Lung (tissue), 12 donors: ENCODE measurements around the gene PSME2. TPM values are rescaled to one million over a fixed set of nuclear protein-coding genes. Genes with fewer than 3 reads are reported as not detected.

ENCODE experiments used
- ATAC-seq: fragments of 200-7000 bp; cut with Tn5 transposase; one replicate; pipeline ENCODE4 v1.9.1; 2020; ENCODE audit warnings: moderate number of reproducible peaks; ENCODE audit not compliant: insufficient read depth, low FRiP score
- DNase-seq, 3 donors: peaks; one replicate each; pipeline ENCODE4 v3.0.0-alpha.2; 2013 to 2017
- H3K27ac ChIP-seq, 2 donors: one replicate each; pipeline ENCODE4 v1.5.1; 2013; ENCODE audit warnings: mild to moderate bottlenecking in 2 of 2, moderate library complexity in 2 of 2, control low read depth in 1 of 2, inconsistent platforms in 1 of 2, low read depth in 1 of 2, low read length in 1 of 2
- H3K27me3 ChIP-seq, 3 donors: one replicate each; pipeline ENCODE4 v1.5.1; 2013; ENCODE audit warnings: low read length in 2 of 3; ENCODE audit not compliant: control insufficient read depth in 3 of 3, insufficient read depth in 3 of 3
- H3K36me3 ChIP-seq, 4 donors: one replicate each; pipeline ENCODE4 v1.5.1; 2013; ENCODE audit warnings: low read length in 4 of 4, mild to moderate bottlenecking in 1 of 4, moderate library complexity in 1 of 4; ENCODE audit not compliant: control insufficient read depth in 4 of 4, insufficient read depth in 4 of 4
- H3K4me1 ChIP-seq, 5 donors: one replicate each; pipeline ENCODE4 v1.5.1; 2013; ENCODE audit warnings: low read length in 5 of 5, mild to moderate bottlenecking in 2 of 5, moderate library complexity in 1 of 5; ENCODE audit not compliant: control insufficient read depth in 5 of 5, insufficient read depth in 5 of 5
- H3K4me3 ChIP-seq: one replicate; pipeline ENCODE4 v1.5.1; 2013; ENCODE audit warnings: mild to moderate bottlenecking, control low read depth, moderate library complexity
- H3K9ac ChIP-seq, 2 donors: one replicate each; pipeline ENCODE4 v1.5.1; 2013; ENCODE audit warnings: low read length in 2 of 2, control low read depth in 1 of 2; ENCODE audit not compliant: insufficient read depth in 1 of 2
- H3K9me3 ChIP-seq, 4 donors: one replicate each; pipeline ENCODE4 v1.5.1; 2013; ENCODE audit warnings: low read length in 3 of 4, mild to moderate bottlenecking in 1 of 4, moderate library complexity in 1 of 4; ENCODE audit not compliant: control insufficient read depth in 4 of 4, insufficient read depth in 3 of 4
- WGBS, 2 donors: extraction: QIAGEN DNeasy Blood & Tissue Kit; methylation state at CpG; one replicate each; pipeline ENCODE4 v1.1.7; 2013; 5-methylcytosine and 5-hydroxymethylcytosine counted together
- polyA plus RNA-seq, 2 donors: library from polyadenylated mRNA; stranded (reverse); fragments of 200-250 nt; gene quantifications; one replicate each; pipeline ENCODE4 v1.2.1, GENCODE V29; 2013
- total RNA-seq, 2 donors: library from RNA; depleted of rRNA in 1 of 2; stranded (reverse); fragments of >200 nt in 1 of 2; gene quantifications; one replicate each; pipeline ENCODE4 v1.2.1, GENCODE V29; 2014 to 2021
- TF ChIP-seq, protein P1 (sequence below): IDR thresholded peaks from 2 replicates; pipeline ENCODE4 v1.5.1; 2012; ENCODE audit warnings: mild to moderate bottlenecking; ENCODE audit errors: control extremely low read depth, extremely low read depth
- donor health status: control.
- donor health status: control.
- donor health status: Bipolar disorder and iron deficiency.
- donor health status: healthy.
- donor health status: DM: yes; HTN: yes; CAD: no.

Gene PSME2
- total and polyA plus RNA-seq, 4 donors: 89.1 to 328 (median 230) TPM

GRCh38 chr14:24145219-24145618, 1.2 kb downstream of the PSME2 start:
- peaks cover 8 to 30% (median 11%) of the 10 kb centered on the region in 5 donors for H3K4me1 ChIP-seq
- ATAC-seq (no peak), DNase-seq (no peak)
- H3K27ac ChIP-seq: no peak overlapping the region
- H3K9me3 ChIP-seq: no peaks in the 10 kb centered on the region
- no peak overlapping the region for H3K9ac ChIP-seq
- H3K4me3 ChIP-seq: no peak overlapping the region
- peaks cover 3 to 28% (median 17%) of the 10 kb centered on the region in 4 donors for H3K36me3 ChIP-seq
- WGBS, 2 donors: 91 to 100% methylated on average over 2 of the region's 2 CpGs
- H3K27me3 ChIP-seq: no peaks in the 10 kb centered on the region
- TF ChIP-seq, protein P1, sequence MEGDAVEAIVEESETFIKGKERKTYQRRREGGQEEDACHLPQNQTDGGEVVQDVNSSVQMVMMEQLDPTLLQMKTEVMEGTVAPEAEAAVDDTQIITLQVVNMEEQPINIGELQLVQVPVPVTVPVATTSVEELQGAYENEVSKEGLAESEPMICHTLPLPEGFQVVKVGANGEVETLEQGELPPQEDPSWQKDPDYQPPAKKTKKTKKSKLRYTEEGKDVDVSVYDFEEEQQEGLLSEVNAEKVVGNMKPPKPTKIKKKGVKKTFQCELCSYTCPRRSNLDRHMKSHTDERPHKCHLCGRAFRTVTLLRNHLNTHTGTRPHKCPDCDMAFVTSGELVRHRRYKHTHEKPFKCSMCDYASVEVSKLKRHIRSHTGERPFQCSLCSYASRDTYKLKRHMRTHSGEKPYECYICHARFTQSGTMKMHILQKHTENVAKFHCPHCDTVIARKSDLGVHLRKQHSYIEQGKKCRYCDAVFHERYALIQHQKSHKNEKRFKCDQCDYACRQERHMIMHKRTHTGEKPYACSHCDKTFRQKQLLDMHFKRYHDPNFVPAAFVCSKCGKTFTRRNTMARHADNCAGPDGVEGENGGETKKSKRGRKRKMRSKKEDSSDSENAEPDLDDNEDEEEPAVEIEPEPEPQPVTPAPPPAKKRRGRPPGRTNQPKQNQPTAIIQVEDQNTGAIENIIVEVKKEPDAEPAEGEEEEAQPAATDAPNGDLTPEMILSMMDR: no peak

GRCh38 chr14:24144451-24144850, 2.0 kb downstream of the PSME2 start:
- Histone ChIP-seq H3K4me1 (peaks cover 8 to 34% (median 10%) of the 10 kb centered on the region in 5 donors), H3K4me3 (no peak overlapping the region), H3K27me3 (no peaks in the 10 kb centered on the region), H3K9me3 (no peaks in the 10 kb centered on the region), H3K27ac (no peak overlapping the region), H3K9ac (no peak overlapping the region), H3K36me3 (peaks cover 3 to 21% (median 11%) of the 10 kb centered on the region in 4 donors)
- ATAC-seq (no peak), DNase-seq (no peak)
- TF ChIP-seq, protein P1: no peak
- WGBS, 2 donors: 96 to 98% methylated on average over 1 of the region's 1 CpG

GRCh38 chr14:24143511-24143910, 2.9 kb downstream of the PSME2 start:
- DNase-seq: no peak
- H3K27ac ChIP-seq: no peak overlapping the region
- TF ChIP-seq, protein P1: no peak
- H3K9me3 ChIP-seq: no peaks in the 10 kb centered on the region
- 95 to 98% methylated on average over 2 of the region's 2 CpGs for WGBS, 2 donors
- peaks cover 0 to 26% (median 15%) of the 10 kb centered on the region in 4 donors for H3K36me3 ChIP-seq
- H3K4me1 ChIP-seq: peaks cover 8 to 34% (median 10%) of the 10 kb centered on the region in 5 donors
- H3K27me3 ChIP-seq: no peaks in the 10 kb centered on the region
- H3K9ac ChIP-seq: no peak overlapping the region
- no peak overlapping the region for H3K4me3 ChIP-seq
- no peak for ATAC-seq
